ENCODE measurements around the gene CACNB4.

- TF ChIP-seq EZH2 (IDR thresholded peaks at IDR 0.05; ENCODE audit: low read length, unreplicated experiment) (no peak), CTCF (conservative IDR thresholded peaks at IDR 0.05; ENCODE audit: low read depth, low read length) (no peak), EZH2phosphoT487 (IDR thresholded peaks at IDR 0.05; ENCODE audit: borderline replicate concordance, low read length) (no peak)
Measured at GRCh38 chr2:152028182-152028862, 70.5 kb downstream of the CACNB4 start.

Data from PC-3 (cell line).